Prostate gland (tissue), 2 donors: ENCODE data around the gene METAP1. TPM values are rescaled to one million over a fixed set of nuclear protein-coding genes. Genes with fewer than 3 reads are reported as not detected.

Source experiments
- DNase-seq: peaks from one replicate; pipeline ENCODE4 v3.0.0-alpha.2; 2019; ENCODE audit warnings: low spot score
- H3K27ac ChIP-seq, 2 donors: fragments of 200-600 bp; sonication (generic); 2 replicates each; pipeline ENCODE4 v1.5.1; 2017 to 2019
- H3K27me3 ChIP-seq: fragments of 200-600 bp; sonication (generic); replicated peaks from 2 replicates; pipeline ENCODE4 v1.5.1; 2019; ENCODE audit not compliant: insufficient read depth
- H3K36me3 ChIP-seq, 2 donors: fragments of 200-600 bp; sonication (generic); 1 replicate in 1 of 2; 2 replicates in 1 of 2; pipeline versions ENCODE4 v1.5.1 to v1.8.1; 2017 to 2019
- H3K4me1 ChIP-seq: fragments of 200-600 bp; sonication (generic); replicated peaks from 2 replicates; pipeline ENCODE4 v1.5.1; 2019
- H3K4me3 ChIP-seq, 2 donors: fragments of 200-600 bp; sonication (generic); 2 replicates each; pipeline ENCODE4 v1.5.1; 2017 to 2019
- H3K9me3 ChIP-seq: fragments of 200-600 bp; sonication (generic); 2 replicates; pipeline ENCODE4 v1.5.1; 2017
- POLR2A ChIP-seq: fragments of 450-650 bp; IDR thresholded peaks from one replicate; pipeline ENCODE4 v1.6.1; 2016; ENCODE audit warnings: antibody characterized with exemption, mild to moderate bottlenecking
- POLR2AphosphoS5 ChIP-seq: sonication (generic); formaldehyde crosslinking; IDR thresholded peaks from one replicate; pipeline ENCODE4 v1.6.1; 2017; ENCODE audit warnings: antibody characterized with exemption
- WGBS: methylation state at CpG from one replicate; pipeline ENCODE4 v1.1.5; 2018; 5-methylcytosine and 5-hydroxymethylcytosine counted together
- intact Hi-C: fragments of 100-400 bp; cut with DNase I; formaldehyde crosslinking; loops from one replicate; pipeline ENCODE4 v1.14.2; 2022
- total RNA-seq, 2 donors: library from RNA; depleted of rRNA; stranded (reverse); fragments of >200 nt; gene quantifications; one replicate each; pipeline ENCODE4 v1.1.0, GENCODE V29; 2016
- TF ChIP-seq, protein P1 (sequence below), 4 experiments: fragments of 200-600 bp in 2 of 4; fragments of 450-650 bp in 2 of 4; sonication (generic) in 2 of 4; IDR thresholded peaks; 1 replicate in 3 of 4; 2 replicates in 1 of 4; pipeline ENCODE4 v1.5.1; 2016 to 2019; ENCODE audit warnings: antibody characterized with exemption in 4 of 4, mild to moderate bottlenecking in 2 of 4, moderate library complexity in 2 of 4

METAP1 gene
- total RNA-seq, 2 donors from 2014 or later, result 55.3 to 70.1 TPM

GRCh38 chr4:98996765-98997068 lies 1.2 kb downstream of the METAP1 start:
- Histone ChIP-seq H3K9me3 (no peaks in the 10 kb centered on the region), H3K27ac (peak overlapping the region; percentile 91 to 93)
- TF ChIP-seq, protein P1, sequence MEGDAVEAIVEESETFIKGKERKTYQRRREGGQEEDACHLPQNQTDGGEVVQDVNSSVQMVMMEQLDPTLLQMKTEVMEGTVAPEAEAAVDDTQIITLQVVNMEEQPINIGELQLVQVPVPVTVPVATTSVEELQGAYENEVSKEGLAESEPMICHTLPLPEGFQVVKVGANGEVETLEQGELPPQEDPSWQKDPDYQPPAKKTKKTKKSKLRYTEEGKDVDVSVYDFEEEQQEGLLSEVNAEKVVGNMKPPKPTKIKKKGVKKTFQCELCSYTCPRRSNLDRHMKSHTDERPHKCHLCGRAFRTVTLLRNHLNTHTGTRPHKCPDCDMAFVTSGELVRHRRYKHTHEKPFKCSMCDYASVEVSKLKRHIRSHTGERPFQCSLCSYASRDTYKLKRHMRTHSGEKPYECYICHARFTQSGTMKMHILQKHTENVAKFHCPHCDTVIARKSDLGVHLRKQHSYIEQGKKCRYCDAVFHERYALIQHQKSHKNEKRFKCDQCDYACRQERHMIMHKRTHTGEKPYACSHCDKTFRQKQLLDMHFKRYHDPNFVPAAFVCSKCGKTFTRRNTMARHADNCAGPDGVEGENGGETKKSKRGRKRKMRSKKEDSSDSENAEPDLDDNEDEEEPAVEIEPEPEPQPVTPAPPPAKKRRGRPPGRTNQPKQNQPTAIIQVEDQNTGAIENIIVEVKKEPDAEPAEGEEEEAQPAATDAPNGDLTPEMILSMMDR (IDR thresholded peaks at IDR 0.05), result no peak
- TF ChIP-seq POLR2AphosphoS5, result no peak
- TF ChIP-seq POLR2A, result no peak

DNA sequence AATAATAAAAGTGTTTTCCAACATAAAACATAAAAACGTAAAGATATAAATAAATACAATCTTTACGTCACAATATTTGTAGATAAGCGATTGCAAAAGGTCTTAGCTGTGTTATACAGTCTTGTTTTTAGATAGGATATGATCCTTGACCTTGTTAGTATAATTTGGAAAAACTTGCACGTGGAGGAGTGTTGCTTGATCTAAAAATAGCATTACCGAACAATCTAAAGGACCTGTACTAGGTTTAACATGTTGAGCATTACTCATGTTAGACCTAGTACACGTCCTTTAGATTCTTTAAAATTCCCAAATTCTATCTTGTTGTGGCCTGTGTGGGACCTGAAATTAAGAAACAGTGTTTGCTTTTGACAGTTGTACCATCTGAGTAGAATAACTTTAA lies 1.6 kb downstream of the METAP1 start:
- no peak for DNase-seq
- Histone ChIP-seq H3K27ac (peak overlapping the region; percentile 18 to 91), H3K27me3 (no peaks in the 10 kb centered on the region), H3K9me3 (no peaks in the 10 kb centered on the region), H3K36me3 (no peaks in the 10 kb centered on the region), H3K4me1 (no peaks in the 10 kb centered on the region), H3K4me3 (peak overlapping the region; percentile 90 to 94)
- WGBS, result 51% methylated on average over 6 of the region's 6 CpGs
- TF ChIP-seq, protein P1 (IDR thresholded peaks at IDR 0.05), result no peak
- TF ChIP-seq POLR2A (no peak), POLR2AphosphoS5 (no peak)
- intact Hi-C loops, result loop anchor here (5.0 to 10.0 kb wide), 3 partner anchors 70 to 468 kb away; partner anchors contain the start of gene EIF4E

More at GRCh38 chr4:98996765-98997068, 1.2 kb downstream of the METAP1 start:
- Histone ChIP-seq H3K4me3 (peak overlapping the region; percentile 90 to 94), H3K27me3 (no peaks in the 10 kb centered on the region), H3K4me1 (no peaks in the 10 kb centered on the region), H3K36me3 (no peaks in the 10 kb centered on the region)
- DNase-seq, result no peak
- intact Hi-C loops, result loop anchor here (5.0 to 10.0 kb wide), 3 partner anchors 69 to 468 kb away; partner anchors contain the start of gene EIF4E
- WGBS, result 39% methylated on average over 5 of the region's 5 CpGs

GRCh38 chr4:98998551-98998950 lies 3.0 kb downstream of the METAP1 start:
- Histone ChIP-seq H3K36me3 (no peaks in the 10 kb centered on the region), H3K9me3 (no peaks in the 10 kb centered on the region), H3K27me3 (no peaks in the 10 kb centered on the region), H3K4me1 (no peaks in the 10 kb centered on the region), H3K27ac (peak overlapping the region in 1 of 2 donors; percentile 61), H3K4me3 (no peak overlapping the region)
- intact Hi-C loops, result loop anchor here (5.0 to 10.0 kb wide), 3 partner anchors 71 to 466 kb away; partner anchors contain the start of gene EIF4E
- no peak for TF ChIP-seq POLR2AphosphoS5
- TF ChIP-seq, protein P1 (IDR thresholded peaks at IDR 0.05), result no peak
- TF ChIP-seq POLR2A, result no peak
- WGBS, result 93% methylated on average over 7 of the region's 7 CpGs
- DNase-seq, result no peak

DNA sequence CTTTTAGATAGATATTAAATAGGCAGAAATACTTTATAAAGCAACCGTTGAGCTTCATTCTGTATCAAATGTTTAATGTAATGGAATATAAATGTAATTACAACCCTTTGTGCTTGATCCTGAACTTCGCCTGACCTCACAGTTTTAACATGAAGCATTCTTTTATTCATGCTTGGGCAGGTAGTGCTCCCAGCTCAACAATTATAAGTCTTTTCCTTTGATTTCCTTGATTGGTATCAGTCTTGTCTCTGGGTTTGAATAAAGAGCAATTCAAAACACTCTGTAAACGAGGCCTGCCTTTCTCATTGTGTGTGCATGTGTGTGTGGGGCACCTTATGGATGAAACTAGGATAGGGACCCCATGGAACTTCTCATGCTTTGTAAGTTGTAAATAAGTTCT lies 6.8 kb downstream of the METAP1 start:
- TF ChIP-seq POLR2AphosphoS5, result peak; percentile 21
- no peak for TF ChIP-seq POLR2A
- TF ChIP-seq, protein P1 (IDR thresholded peaks at IDR 0.05), result no peak
- Histone ChIP-seq H3K4me3 (no peak overlapping the region), H3K9me3 (no peaks in the 10 kb centered on the region), H3K36me3 (no peaks in the 10 kb centered on the region), H3K27me3 (no peaks in the 10 kb centered on the region), H3K4me1 (no peaks in the 10 kb centered on the region), H3K27ac (peak overlapping the region; percentile 59 to 73)
- intact Hi-C loops, result no loop called here
- 30% methylated on average over 3 of the region's 3 CpGs for whole genome bisulfite sequencing
- DNase-seq, result no peak

DNA sequence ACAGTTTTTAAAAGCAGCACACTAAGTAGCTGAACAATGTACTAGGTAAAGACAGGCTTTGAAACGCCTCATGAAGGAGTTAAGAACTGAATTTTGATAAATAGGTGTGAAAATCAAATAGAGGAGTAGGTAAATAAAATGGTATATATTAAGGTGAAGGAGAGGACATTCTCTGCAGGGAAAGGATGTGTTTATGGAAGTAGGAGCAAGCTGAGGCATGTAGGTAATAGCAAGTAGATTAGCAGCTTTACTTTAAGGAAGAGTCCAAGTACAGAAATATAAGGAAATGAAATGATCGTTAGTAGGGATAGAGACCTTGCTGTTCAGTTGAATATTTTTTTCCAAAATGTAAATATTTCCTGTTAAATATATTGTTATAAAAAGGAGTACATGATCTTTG lies 12.5 kb downstream of the METAP1 start:
- 43% methylated on average over 2 of the region's 2 CpGs for WGBS
- intact Hi-C loops, result no loop called here
- H3K9me3 ChIP-seq, result no peaks in the 10 kb centered on the region
- no peak overlapping the region for H3K4me3 ChIP-seq
- TF ChIP-seq, protein P1 (IDR thresholded peaks at IDR 0.05), result no peak
- TF ChIP-seq POLR2A (no peak), POLR2AphosphoS5 (peak; percentile 28)
- H3K36me3 ChIP-seq, result no peaks in the 10 kb centered on the region
- no peaks in the 10 kb centered on the region for H3K27me3 ChIP-seq
- H3K27ac ChIP-seq, result no peak overlapping the region
- H3K4me1 ChIP-seq, result no peaks in the 10 kb centered on the region
- DNase-seq, result no peak
